C4-2B (cell line): Measurements from ENCODE around the gene DUSP7.

Experiments
- ZFX ChIP-seq: fragments of 450-650 bp; IDR thresholded peaks from 2 replicates; pipeline ENCODE4 v1.6.1; 2017
- TF ChIP-seq, protein P1 (sequence below): fragments of 450-650 bp; conservative IDR thresholded peaks from 2 replicates; pipeline ENCODE4 v1.5.1; 2017; ENCODE audit warnings: mild to moderate bottlenecking

DNA sequence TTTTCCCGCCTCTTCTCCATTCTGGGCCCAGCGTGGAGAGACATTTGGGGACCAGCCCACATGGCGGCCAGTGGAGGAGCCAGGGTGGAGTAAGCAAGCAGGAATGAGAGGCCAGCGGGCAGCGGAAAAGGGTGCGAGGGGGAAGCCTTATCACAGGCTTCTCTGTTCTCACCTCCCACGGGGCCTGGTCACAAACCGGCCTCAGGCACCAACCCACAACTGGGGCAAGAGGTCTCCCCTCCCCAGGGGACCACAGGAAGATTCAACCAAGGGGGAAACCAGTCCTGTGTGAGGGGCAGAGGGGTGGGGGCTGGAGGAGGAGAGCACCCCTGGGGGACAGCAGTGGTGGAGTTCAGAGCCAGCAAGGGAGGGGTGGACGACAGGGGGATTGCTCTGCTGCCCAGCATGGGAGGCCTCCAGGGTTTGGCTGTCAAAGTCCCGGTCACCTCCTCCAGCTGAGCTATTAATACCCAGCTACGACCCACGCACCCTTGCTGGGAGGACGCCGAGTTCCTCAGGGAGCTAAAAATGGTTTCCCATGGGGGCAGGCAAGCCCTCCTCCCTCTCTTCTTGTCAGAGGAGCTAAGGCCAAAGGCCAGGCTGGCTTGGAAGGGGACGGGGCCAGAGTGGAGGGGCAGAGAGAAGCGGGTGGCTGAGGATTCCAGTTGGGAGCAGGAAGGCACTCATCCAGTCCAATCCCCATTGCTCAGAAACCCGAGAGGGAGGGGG, 36.9 kb downstream of the DUSP7 start:
- TF ChIP-seq ZFX, result no peak
- TF ChIP-seq, protein P1, sequence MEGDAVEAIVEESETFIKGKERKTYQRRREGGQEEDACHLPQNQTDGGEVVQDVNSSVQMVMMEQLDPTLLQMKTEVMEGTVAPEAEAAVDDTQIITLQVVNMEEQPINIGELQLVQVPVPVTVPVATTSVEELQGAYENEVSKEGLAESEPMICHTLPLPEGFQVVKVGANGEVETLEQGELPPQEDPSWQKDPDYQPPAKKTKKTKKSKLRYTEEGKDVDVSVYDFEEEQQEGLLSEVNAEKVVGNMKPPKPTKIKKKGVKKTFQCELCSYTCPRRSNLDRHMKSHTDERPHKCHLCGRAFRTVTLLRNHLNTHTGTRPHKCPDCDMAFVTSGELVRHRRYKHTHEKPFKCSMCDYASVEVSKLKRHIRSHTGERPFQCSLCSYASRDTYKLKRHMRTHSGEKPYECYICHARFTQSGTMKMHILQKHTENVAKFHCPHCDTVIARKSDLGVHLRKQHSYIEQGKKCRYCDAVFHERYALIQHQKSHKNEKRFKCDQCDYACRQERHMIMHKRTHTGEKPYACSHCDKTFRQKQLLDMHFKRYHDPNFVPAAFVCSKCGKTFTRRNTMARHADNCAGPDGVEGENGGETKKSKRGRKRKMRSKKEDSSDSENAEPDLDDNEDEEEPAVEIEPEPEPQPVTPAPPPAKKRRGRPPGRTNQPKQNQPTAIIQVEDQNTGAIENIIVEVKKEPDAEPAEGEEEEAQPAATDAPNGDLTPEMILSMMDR, result no peak
